ENCODE data around the gene MYO1H. TPM values are rescaled to one million over a fixed set of nuclear protein-coding genes. Genes with fewer than 3 reads are reported as not detected.
A peak's percentile ranks its signal among the peaks of the same experiment; 100 is the strongest.

The MYO1H gene
- total and polyA plus RNA-seq, 10 donors, result 0.05 TPM; not detected in 9

- TF ChIP-seq POLR2A (IDR thresholded peaks at IDR 0.05) (no peak), POLR2AphosphoS5 (IDR thresholded peaks at IDR 0.05) (no peak), CTCF (IDR thresholded peaks at IDR 0.05 in 8 of 11, conservative IDR thresholded peaks at IDR 0.05 in 3 of 11) (no peak)
- no peak overlapping the region for H3K4me3 ChIP-seq
- no peak for DNase-seq
- H3K27me3 ChIP-seq (replicated peaks in 1 of 7), result peaks cover 0 to 26% (median 0%) of the 10 kb centered on the region in 7 donors
- WGBS, 5 donors, result 91 to 93% (median 93%) methylated on average over 20 of the region's 20 CpGs
- no peaks in the 10 kb centered on the region for H3K9me3 ChIP-seq
- peak overlapping the region in 1 of 8 donors; percentile 50 for H3K27ac ChIP-seq
- H3K4me1 ChIP-seq, result no peaks in the 10 kb centered on the region
- no peaks in the 10 kb centered on the region for H3K36me3 ChIP-seq
- intact Hi-C loops (cut with DNase I; ENCODE audit: low total_unique reads), result no loop called here
Measured at GRCh38 chr12:109359131-109359690, 11.5 kb downstream of the MYO1H start.

- no peak overlapping the region for H3K4me3 ChIP-seq
- H3K9me3 ChIP-seq, result no peaks in the 10 kb centered on the region
- DNase-seq, result no peak
- no peaks in the 10 kb centered on the region for H3K4me1 ChIP-seq
- intact Hi-C loops (cut with DNase I; ENCODE audit: low total_unique reads), result no loop called here
- peaks cover 0 to 4% (median 0%) of the 10 kb centered on the region in 7 donors for H3K27me3 ChIP-seq (replicated peaks in 1 of 7)
- WGBS, 5 donors, result 78 to 86% (median 84%) methylated on average over 5 of the region's 5 CpGs
- TF ChIP-seq POLR2AphosphoS5 (IDR thresholded peaks at IDR 0.05) (no peak), CTCF (IDR thresholded peaks at IDR 0.05 in 8 of 11, conservative IDR thresholded peaks at IDR 0.05 in 3 of 11) (no peak), POLR2A (IDR thresholded peaks at IDR 0.05) (no peak)
- H3K27ac ChIP-seq, result no peak overlapping the region
- no peaks in the 10 kb centered on the region for H3K36me3 ChIP-seq
Measured at GRCh38 chr12:109369831-109370230, 22.1 kb downstream of the MYO1H start.

GRCh38 chr12:109377139-109377685 is 29.5 kb downstream of the MYO1H start:
- 64 to 78% (median 70%) methylated on average over 2 of the region's 2 CpGs for WGBS, 5 donors
- H3K27ac ChIP-seq, result no peak overlapping the region
- no peak for DNase-seq
- peaks cover 0 to 46% (median 8%) of the 10 kb centered on the region in 7 donors for H3K27me3 ChIP-seq (replicated peaks in 1 of 7)
- H3K4me1 ChIP-seq, result no peaks in the 10 kb centered on the region
- no peak overlapping the region for H3K4me3 ChIP-seq
- intact Hi-C loops (cut with DNase I; ENCODE audit: low total_unique reads), result no loop called here
- H3K9me3 ChIP-seq, result no peaks in the 10 kb centered on the region
- no peaks in the 10 kb centered on the region for H3K36me3 ChIP-seq
- TF ChIP-seq POLR2AphosphoS5 (IDR thresholded peaks at IDR 0.05), result no peak

- Histone ChIP-seq H3K4me1 (no peaks in the 10 kb centered on the region), H3K9me3 (no peaks in the 10 kb centered on the region), H3K27me3 (replicated peaks in 1 of 7) (peaks cover 0 to 45% (median 10%) of the 10 kb centered on the region in 7 donors), H3K4me3 (no peak overlapping the region), H3K36me3 (no peaks in the 10 kb centered on the region), H3K27ac (no peak overlapping the region)
- TF ChIP-seq CTCF (IDR thresholded peaks at IDR 0.05 in 8 of 11, conservative IDR thresholded peaks at IDR 0.05 in 3 of 11) (no peak), POLR2AphosphoS5 (IDR thresholded peaks at IDR 0.05) (no peak), POLR2A (IDR thresholded peaks at IDR 0.05) (no peak)
- no peak for DNase-seq
- WGBS, 5 donors, result 36 to 51% (median 38%) methylated on average over 5 of the region's 5 CpGs
- intact Hi-C loops (cut with DNase I; ENCODE audit: low total_unique reads), result no loop called here
Measured at GRCh38 chr12:109378569-109378968, 30.9 kb downstream of the MYO1H start.

All from spleen (tissue), 11 donors.